GM19023 (cell line): ENCODE measurements around the gene GPR39.

Source experiments
- ATAC-seq: cut with Tn5 transposase; IDR thresholded peaks from one replicate; pipeline ENCODE4 v1.9.1; 2021; ENCODE audit warnings: mild to moderate bottlenecking, moderate library complexity; ENCODE audit not compliant: unreplicated experiment

The GPR39 gene

GRCh38 chr2:132442278-132442677 is 25.7 kb downstream of the GPR39 start:
- no peak for ATAC-seq

- ATAC-seq, result no peak
Measured at GRCh38 chr2:132443106-132443505, 26.5 kb downstream of the GPR39 start.

- no peak for ATAC-seq
Measured at GRCh38 chr2:132446444-132446843, 29.8 kb downstream of the GPR39 start.

- ATAC-seq, result no peak
Measured at GRCh38 chr2:132448331-132448730, 31.7 kb downstream of the GPR39 start.

GRCh38 chr2:132448771-132449170 is 32.2 kb downstream of the GPR39 start:
- ATAC-seq, result no peak

GRCh38 chr2:132449868-132450267 is 33.3 kb downstream of the GPR39 start:
- no peak for ATAC-seq

GRCh38 chr2:132460781-132461180 is 44.2 kb downstream of the GPR39 start:
- ATAC-seq, result no peak

GRCh38 chr2:132462236-132462635 is 45.6 kb downstream of the GPR39 start:
- no peak for ATAC-seq

GRCh38 chr2:132463719-132464118 is 47.1 kb downstream of the GPR39 start:
- no peak for ATAC-seq

GRCh38 chr2:132465917-132466316 is 49.3 kb downstream of the GPR39 start:
- ATAC-seq, result no peak

GRCh38 chr2:132466428-132467028 is 49.9 kb downstream of the GPR39 start:
- no peak for ATAC-seq

- no peak for ATAC-seq
Measured at GRCh38 chr2:132468821-132469675, 52.4 kb downstream of the GPR39 start.

GRCh38 chr2:132470746-132471145 is 54.1 kb downstream of the GPR39 start:
- no peak for ATAC-seq

GRCh38 chr2:132473174-132473883 is 56.7 kb downstream of the GPR39 start:
- no peak for ATAC-seq

GRCh38 chr2:132475615-132476014 is 59.0 kb downstream of the GPR39 start:
- no peak for ATAC-seq

- no peak for ATAC-seq
Measured at GRCh38 chr2:132477436-132477835, 60.8 kb downstream of the GPR39 start.

GRCh38 chr2:132477962-132478361 is 61.4 kb downstream of the GPR39 start:
- no peak for ATAC-seq

- ATAC-seq, result no peak
Measured at GRCh38 chr2:132478461-132479105, 62.0 kb downstream of the GPR39 start.

- no peak for ATAC-seq
Measured at GRCh38 chr2:132479155-132479554, 62.5 kb downstream of the GPR39 start.

GRCh38 chr2:132482821-132483220 is 66.2 kb downstream of the GPR39 start:
- ATAC-seq, result no peak

- no peak for ATAC-seq
Measured at GRCh38 chr2:132484144-132484543, 67.5 kb downstream of the GPR39 start.
